B cell (primary cell): ENCODE data around the gene FAR2. TPM values are rescaled to one million over a fixed set of nuclear protein-coding genes. Genes with fewer than 3 reads are reported as not detected.

Source experiments
- ATAC-seq: fragments of 200-7000 bp; cut with Tn5 transposase; one replicate; pipeline ENCODE4 v1.10.0; 2021; ENCODE audit warnings: low read depth, mild to moderate bottlenecking, moderate number of reproducible peaks, moderate library complexity
- CTCF ChIA-PET: fragments of 350-600 bp; sonication (Branson Sonifier 250); formaldehyde crosslinking; loops from one replicate; lab custom pipeline; 2021; ENCODE audit warnings: antibody characterized with exemption, inconsistent platforms; lab: Charles Lee
- POLR2A ChIA-PET: fragments of 350-600 bp; sonication (Branson Sonifier 250); formaldehyde crosslinking; loops from one replicate; lab custom pipeline; 2021; ENCODE audit warnings: antibody characterized with exemption; lab: Charles Lee
- DNase-seq: peaks from one replicate; pipeline ENCODE4 v3.0.0; 2013
- H2AFZ ChIP-seq: 2 replicates; pipeline ENCODE4 v1.6.1; 2012; ENCODE audit warnings: mild to moderate bottlenecking, low read depth, low read length; ENCODE audit not compliant: insufficient read depth, poor library complexity, severe bottlenecking
- H3K27ac ChIP-seq, 2 donors: 1 replicate in 1 of 2; 2 replicates in 1 of 2; pipeline ENCODE4 v1.5.1; 2012 to 2013; ENCODE audit warnings: low read length in 2 of 2, mild to moderate bottlenecking in 2 of 2, moderate library complexity in 1 of 2
- H3K27me3 ChIP-seq, 4 experiments: fragments of 200-600 bp in 1 of 4; sonication (generic) in 1 of 4; replicated peaks in 1 of 4; 1 replicate in 2 of 4; 2 replicates in 2 of 4; pipeline versions ENCODE4 v1.6.1 to v1.7.0; 2013 to 2016; ENCODE audit warnings: low read length in 3 of 4, mild to moderate bottlenecking in 2 of 4, mixed read lengths in 1 of 4, moderate library complexity in 1 of 4; ENCODE audit not compliant: insufficient read depth in 4 of 4, control insufficient read depth in 3 of 4; ENCODE audit errors: control extremely low read depth in 1 of 4
- H3K36me3 ChIP-seq, 2 experiments: replicated peaks in 1 of 2; 1 replicate in 1 of 2; 2 replicates in 1 of 2; pipeline versions ENCODE4 v1.6.1 to v1.7.1; 2013; ENCODE audit warnings: low read length in 1 of 2; ENCODE audit not compliant: insufficient read depth in 2 of 2, control insufficient read depth in 1 of 2; ENCODE audit errors: control extremely low read depth in 1 of 2, extremely low read depth in 1 of 2
- H3K4me1 ChIP-seq, 2 donors: fragments of 200-600 bp in 1 of 2; sonication (generic) in 1 of 2; 1 replicate in 1 of 2; 2 replicates in 1 of 2; pipeline versions ENCODE4 v1.5.1 to v1.6.1; 2013 to 2017; ENCODE audit warnings: low read length in 2 of 2; ENCODE audit not compliant: control insufficient read depth in 2 of 2, insufficient read depth in 2 of 2
- H3K4me2 ChIP-seq: replicated peaks from 2 replicates; pipeline ENCODE3; 2012; ENCODE audit warnings: mild to moderate bottlenecking, low read depth, low read length; ENCODE audit not compliant: poor library complexity, severe bottlenecking
- H3K4me3 ChIP-seq, 5 experiments: fragments of 200-600 bp in 1 of 5; sonication (generic) in 1 of 5; 1 replicate in 3 of 5; 2 replicates in 2 of 5; pipeline versions ENCODE4 v1.5.1 to v1.7.0; 2011 to 2016; ENCODE audit warnings: low read length in 4 of 5, mild to moderate bottlenecking in 4 of 5, low read depth in 2 of 5, control low read depth in 1 of 5, moderate library complexity in 1 of 5; ENCODE audit not compliant: insufficient read depth in 1 of 5; ENCODE audit errors: control extremely low read depth in 1 of 5, extremely low read depth in 1 of 5
- H3K79me2 ChIP-seq: fragments of 200-600 bp; sonication (generic); one replicate; pipeline ENCODE4 v1.6.0; 2016; ENCODE audit warnings: low read length; ENCODE audit not compliant: control insufficient read depth, insufficient read depth
- H3K9ac ChIP-seq: fragments of 200-600 bp; sonication (generic); 2 replicates; pipeline ENCODE4 v1.6.1; 2017; ENCODE audit warnings: mild to moderate bottlenecking, low read length, moderate library complexity
- H3K9me3 ChIP-seq, 3 donors: one replicate each; pipeline versions ENCODE4 v1.6.1 to v1.7.1; 2013; ENCODE audit warnings: low read length in 2 of 3; ENCODE audit not compliant: control insufficient read depth in 2 of 3, insufficient read depth in 1 of 3; ENCODE audit errors: control extremely low read depth in 1 of 3
- H4K20me1 ChIP-seq: 2 replicates; pipeline ENCODE4 v1.6.0; 2012; ENCODE audit warnings: mild to moderate bottlenecking, low read length; ENCODE audit not compliant: insufficient read depth, control insufficient read depth, poor library complexity, severe bottlenecking
- H3K27ac Mint-ChIP-seq: one replicate; pipeline ENCODE4 v1.8.0; 2021; ENCODE audit warnings: mixed read lengths
- H3K27me3 Mint-ChIP-seq: one replicate; pipeline ENCODE4 v1.8.0; 2021; ENCODE audit warnings: mixed read lengths
- H3K4me1 Mint-ChIP-seq: one replicate; pipeline ENCODE4 v1.8.0; 2021; ENCODE audit warnings: mixed read lengths
- H3K4me3 Mint-ChIP-seq: one replicate; pipeline ENCODE4 v1.8.0; 2021; ENCODE audit warnings: mixed read lengths
- H3K9me3 Mint-ChIP-seq: one replicate; pipeline ENCODE4 v1.8.0; 2022; ENCODE audit warnings: mixed read lengths; ENCODE audit not compliant: insufficient read depth
- CTCF ChIP-seq: fragments of 200-600 bp; IDR thresholded peaks from one replicate; pipeline ENCODE4 v1.8.0; 2022; ENCODE audit warnings: antibody characterized with exemption, mild to moderate bottlenecking
- EZH2 ChIP-seq: IDR thresholded peaks from 2 replicates; pipeline ENCODE4 v1.6.1; 2012; ENCODE audit warnings: borderline replicate concordance, low read depth, mild to moderate bottlenecking, moderate library complexity, low read length; ENCODE audit not compliant: insufficient read depth, poor library complexity, severe bottlenecking
- WGBS: methylation state at CpG from one replicate; pipeline ENCODE4 v1.1.5; 2013; ENCODE audit warnings: missing lambda C conversion rate; ENCODE audit not compliant: insufficient coverage; 5-methylcytosine and 5-hydroxymethylcytosine counted together
- intact Hi-C: fragments of 100-400 bp; cut with micrococcal nuclease; formaldehyde crosslinking; loops from one replicate; pipeline ENCODE4 v1.10.0; 2022
- polyA plus RNA-seq: library from polyadenylated mRNA; depleted of rRNA; stranded (reverse); fragments of >200 nt; gene quantifications from 2 replicates; pipeline ENCODE4 v1.2.3, GENCODE V29; 2012
- total RNA-seq, 2 donors: library from RNA; stranded (reverse); fragments of 120-200 nt in 1 of 2; gene quantifications; 1 replicate in 1 of 2; 2 replicates in 1 of 2; pipeline versions ENCODE4 v1.2.3 to v1.2.4, GENCODE V29; 2013 to 2022

FAR2 gene
- total and polyA plus RNA-seq, 2 donors (not counting 1 experiment from before 2014, with no cell fraction given) = 0.39 TPM; not detected in 1

GRCh38 chr12:29132316-29132715, 16.8 kb upstream of the FAR2 start:
- WGBS = no CpG with 5 or more reads among the region's 6 CpGs
- no peak for TF ChIP-seq CTCF
- no peak for TF ChIP-seq EZH2
- no peak overlapping the region for H3K4me2 ChIP-seq
- Mint-ChIP-seq H3K9me3 (no peaks in the 10 kb centered on the region), H3K4me1 (no peaks in the 10 kb centered on the region), H3K4me3 (no peak overlapping the region), H3K27ac (no peak overlapping the region), H3K27me3 (peaks cover 12% of the 10 kb centered on the region)
- CTCF ChIA-PET = no interaction called here
- no peaks in the 10 kb centered on the region for H3K9me3 ChIP-seq
- no peaks in the 10 kb centered on the region for H3K79me2 ChIP-seq
- no peak overlapping the region for H3K27ac ChIP-seq
- ATAC-seq (no peak), DNase-seq (no peak)
- POLR2A ChIA-PET = no interaction called here
- no peak overlapping the region for H3K9ac ChIP-seq
- H3K27me3 ChIP-seq = no peaks in the 10 kb centered on the region
- no peaks in the 10 kb centered on the region for H4K20me1 ChIP-seq
- intact Hi-C loops = no loop called here
- no peaks in the 10 kb centered on the region for H3K4me1 ChIP-seq
- H3K4me3 ChIP-seq = no peak overlapping the region
- no peak overlapping the region for H2AFZ ChIP-seq
- no peaks in the 10 kb centered on the region for H3K36me3 ChIP-seq

- no peaks in the 10 kb centered on the region for H3K36me3 ChIP-seq
- no peaks in the 10 kb centered on the region for H3K27me3 ChIP-seq
- no peak overlapping the region for H3K9ac ChIP-seq
- H3K4me3 Mint-ChIP-seq = no peak overlapping the region
- intact Hi-C loops = no loop called here
- H2AFZ ChIP-seq = no peak overlapping the region
- no CpG with 5 or more reads among the region's 2 CpGs for WGBS
- H4K20me1 ChIP-seq = no peaks in the 10 kb centered on the region
- CTCF ChIA-PET = no interaction called here
- no peak for ATAC-seq
- no peaks in the 10 kb centered on the region for H3K4me1 Mint-ChIP-seq
- no peaks in the 10 kb centered on the region for H3K9me3 Mint-ChIP-seq
- H3K27me3 Mint-ChIP-seq = peaks cover 14% of the 10 kb centered on the region
- no peak overlapping the region for H3K27ac ChIP-seq
- no peak for DNase-seq
- H3K4me1 ChIP-seq = no peaks in the 10 kb centered on the region
- H3K79me2 ChIP-seq = no peaks in the 10 kb centered on the region
- H3K9me3 ChIP-seq = no peaks in the 10 kb centered on the region
- H3K4me2 ChIP-seq = no peak overlapping the region
- H3K27ac Mint-ChIP-seq = no peak overlapping the region
- POLR2A ChIA-PET = no interaction called here
- TF ChIP-seq EZH2 = no peak
- TF ChIP-seq CTCF = no peak
- H3K4me3 ChIP-seq = no peak overlapping the region
Measured at GRCh38 chr12:29133181-29133580, 15.9 kb upstream of the FAR2 start.
